Heart left ventricle (tissue), 13 donors: ENCODE data around the gene CPXM2.

ENCODE experiments used
- POLR2A ChIP-seq, 2 donors: fragments of 450-650 bp; IDR thresholded peaks; one replicate each; pipeline ENCODE4 v1.6.1; 2017; ENCODE audit warnings: antibody characterized with exemption in 2 of 2, mild to moderate bottlenecking in 2 of 2, moderate library complexity in 2 of 2
- TF ChIP-seq, protein P1 (sequence below), 12 donors: fragments of 200-600 bp; sonication (generic) in 4 of 12; IDR thresholded peaks; one replicate each; pipeline versions ENCODE4 v1.5.0 to v1.8.0; 2018 to 2022; ENCODE audit warnings: antibody characterized with exemption in 12 of 12, mild to moderate bottlenecking in 5 of 12
- donor health status: ischemic (EF 13 %, LVEDD 7.1; RV severe dilation, severe dysfunction).
- donor health status: DM: no; HTN: yes; CAD: no.
- donor health status: DM: no; HTN: no; CAD: no.
- donor health status: ischemic (EF 25% LVEDD 6.9; RV normal size, moderate dysfunction).
- donor health status: ischemic (EF 25% LVEDD 5.7; RV mildly dilated, moderate dysfunction).
- donor health status: ischemic (EF 35%, LVEDD 5.7; RV mildly dilated, moderate dysfunction).
- donor health status: nonischemic (EF 11% LVEDD 7.7; RV severe dilation, severe dysfunction).
- donor health status: DM: yes; HTN: yes; CAD: no.
- donor health status: PGD.
- donor health status: ischemic (EF 29% LVEDD 5.4; RV normal size, mild dysfunction).
- donor health status: nonischemic (EF 23%, LVEDD 6.1; RV moderate dilation, normal function).

DNA sequence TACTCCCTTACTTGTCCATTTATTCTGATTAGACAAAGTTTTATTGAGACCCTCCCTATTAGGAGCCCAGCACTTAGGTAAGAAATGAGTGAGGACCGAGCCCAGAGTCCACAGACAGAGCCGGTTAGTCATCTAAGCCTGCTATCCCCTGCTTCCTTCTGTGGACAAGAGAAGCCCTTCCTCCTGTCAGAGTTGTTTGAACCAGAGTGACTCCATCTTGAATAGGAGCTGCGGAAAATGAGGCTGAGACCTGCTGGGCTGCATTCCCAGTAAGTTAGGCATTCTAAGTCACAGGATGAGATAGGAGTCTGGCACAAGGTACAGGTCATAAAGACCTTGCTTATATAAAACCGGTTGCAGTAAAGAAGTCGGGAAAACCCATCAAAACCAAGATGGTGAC lies 109.1 kb downstream of the CPXM2 start:
- TF ChIP-seq, protein P1, sequence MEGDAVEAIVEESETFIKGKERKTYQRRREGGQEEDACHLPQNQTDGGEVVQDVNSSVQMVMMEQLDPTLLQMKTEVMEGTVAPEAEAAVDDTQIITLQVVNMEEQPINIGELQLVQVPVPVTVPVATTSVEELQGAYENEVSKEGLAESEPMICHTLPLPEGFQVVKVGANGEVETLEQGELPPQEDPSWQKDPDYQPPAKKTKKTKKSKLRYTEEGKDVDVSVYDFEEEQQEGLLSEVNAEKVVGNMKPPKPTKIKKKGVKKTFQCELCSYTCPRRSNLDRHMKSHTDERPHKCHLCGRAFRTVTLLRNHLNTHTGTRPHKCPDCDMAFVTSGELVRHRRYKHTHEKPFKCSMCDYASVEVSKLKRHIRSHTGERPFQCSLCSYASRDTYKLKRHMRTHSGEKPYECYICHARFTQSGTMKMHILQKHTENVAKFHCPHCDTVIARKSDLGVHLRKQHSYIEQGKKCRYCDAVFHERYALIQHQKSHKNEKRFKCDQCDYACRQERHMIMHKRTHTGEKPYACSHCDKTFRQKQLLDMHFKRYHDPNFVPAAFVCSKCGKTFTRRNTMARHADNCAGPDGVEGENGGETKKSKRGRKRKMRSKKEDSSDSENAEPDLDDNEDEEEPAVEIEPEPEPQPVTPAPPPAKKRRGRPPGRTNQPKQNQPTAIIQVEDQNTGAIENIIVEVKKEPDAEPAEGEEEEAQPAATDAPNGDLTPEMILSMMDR (IDR thresholded peaks at IDR 0.05) = no peak
- TF ChIP-seq POLR2A (IDR thresholded peaks at IDR 0.05) = no peak
